ENCODE results near the gene MYCBPAP. TPM values are rescaled to one million over a fixed set of nuclear protein-coding genes. Genes with fewer than 3 reads are reported as not detected.

MYCBPAP gene
- total RNA-seq, 4 donors from 2014 or later: not detected

DNA sequence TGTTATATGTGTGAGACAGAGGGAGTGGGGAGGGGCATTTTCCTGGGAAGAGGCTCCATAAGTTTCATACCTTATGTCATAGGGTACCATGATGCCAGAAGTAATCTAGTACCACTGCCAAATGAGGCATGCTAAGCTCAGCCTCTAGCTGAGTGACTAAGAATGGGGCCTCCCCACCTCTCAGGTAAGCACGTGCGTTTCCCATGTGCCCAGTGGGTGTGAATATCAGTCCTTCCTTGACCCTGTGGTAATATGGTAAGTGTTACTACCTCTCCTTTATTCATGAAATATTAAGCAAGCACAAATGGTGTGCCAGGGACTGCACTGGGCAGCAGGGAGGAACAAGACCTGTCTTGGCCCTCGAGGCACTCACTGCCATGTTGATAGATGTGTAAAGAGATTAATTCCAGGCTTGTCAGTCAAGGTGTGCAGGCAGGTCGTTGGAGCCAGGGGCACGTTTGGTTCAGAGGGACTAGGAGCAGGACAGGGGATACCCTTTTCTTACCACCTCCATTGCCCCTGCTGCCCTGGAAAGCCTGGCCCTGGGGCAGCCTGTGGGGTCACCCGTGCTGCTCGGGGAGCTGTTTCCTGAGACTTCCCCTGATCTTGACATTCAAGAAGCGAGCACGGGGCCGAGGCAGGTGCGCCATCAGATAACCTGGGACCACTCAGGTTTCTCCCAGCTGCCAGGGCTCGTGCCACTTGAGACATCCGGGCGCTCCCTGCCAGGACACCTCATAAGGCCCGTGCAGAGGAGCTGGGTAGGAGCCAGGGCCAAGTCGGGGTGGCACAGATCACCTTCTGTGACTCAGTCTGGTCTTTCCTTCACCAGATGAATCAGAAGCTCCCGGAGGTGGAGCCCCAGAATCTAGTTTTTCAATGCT is 20.8 kb upstream of the MYCBPAP start:
- no peaks in the 10 kb centered on the region for H3K9me3 ChIP-seq
- H3K4me1 ChIP-seq: peaks cover 4 to 9% of the 10 kb centered on the region in 2 donors
- H3K36me3 ChIP-seq: peaks cover 0 to 36% of the 10 kb centered on the region in 2 donors
- DNase-seq (peak; percentile 53 to 69), ATAC-seq (peak; percentile 53 to 67)
- in situ Hi-C loops (cut with MboI; ENCODE audit: low sequenced_read_pairs in 4 of 4) (loop anchor here in 3 of 4 donors (5.0 to 25.0 kb wide), 3 partner anchors 100 to 217 kb away; partner anchors contain the start of genes ANKRD40 (in 1 of the 3) and LRRC59 (in 1 of the 3)), intact Hi-C loops (cut with DNase I; ENCODE audit: low total_unique reads) (loop anchor here (10.0 kb wide), 1 partner anchor 217 kb away; the partner anchor contains the start of gene ANKRD40)
- H3K4me3 ChIP-seq: no peak overlapping the region
- peak overlapping the region in 3 of 4 donors; percentile 5 to 67 (median 55) for H3K27ac ChIP-seq
- no peaks in the 10 kb centered on the region for H3K27me3 ChIP-seq
- TF ChIP-seq, protein P1, sequence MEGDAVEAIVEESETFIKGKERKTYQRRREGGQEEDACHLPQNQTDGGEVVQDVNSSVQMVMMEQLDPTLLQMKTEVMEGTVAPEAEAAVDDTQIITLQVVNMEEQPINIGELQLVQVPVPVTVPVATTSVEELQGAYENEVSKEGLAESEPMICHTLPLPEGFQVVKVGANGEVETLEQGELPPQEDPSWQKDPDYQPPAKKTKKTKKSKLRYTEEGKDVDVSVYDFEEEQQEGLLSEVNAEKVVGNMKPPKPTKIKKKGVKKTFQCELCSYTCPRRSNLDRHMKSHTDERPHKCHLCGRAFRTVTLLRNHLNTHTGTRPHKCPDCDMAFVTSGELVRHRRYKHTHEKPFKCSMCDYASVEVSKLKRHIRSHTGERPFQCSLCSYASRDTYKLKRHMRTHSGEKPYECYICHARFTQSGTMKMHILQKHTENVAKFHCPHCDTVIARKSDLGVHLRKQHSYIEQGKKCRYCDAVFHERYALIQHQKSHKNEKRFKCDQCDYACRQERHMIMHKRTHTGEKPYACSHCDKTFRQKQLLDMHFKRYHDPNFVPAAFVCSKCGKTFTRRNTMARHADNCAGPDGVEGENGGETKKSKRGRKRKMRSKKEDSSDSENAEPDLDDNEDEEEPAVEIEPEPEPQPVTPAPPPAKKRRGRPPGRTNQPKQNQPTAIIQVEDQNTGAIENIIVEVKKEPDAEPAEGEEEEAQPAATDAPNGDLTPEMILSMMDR (IDR thresholded peaks at IDR 0.05 in 4 of 5, conservative IDR thresholded peaks at IDR 0.05 in 1 of 5): no peak
- no peak for TF ChIP-seq POLR2A (IDR thresholded peaks at IDR 0.05)

DNA sequence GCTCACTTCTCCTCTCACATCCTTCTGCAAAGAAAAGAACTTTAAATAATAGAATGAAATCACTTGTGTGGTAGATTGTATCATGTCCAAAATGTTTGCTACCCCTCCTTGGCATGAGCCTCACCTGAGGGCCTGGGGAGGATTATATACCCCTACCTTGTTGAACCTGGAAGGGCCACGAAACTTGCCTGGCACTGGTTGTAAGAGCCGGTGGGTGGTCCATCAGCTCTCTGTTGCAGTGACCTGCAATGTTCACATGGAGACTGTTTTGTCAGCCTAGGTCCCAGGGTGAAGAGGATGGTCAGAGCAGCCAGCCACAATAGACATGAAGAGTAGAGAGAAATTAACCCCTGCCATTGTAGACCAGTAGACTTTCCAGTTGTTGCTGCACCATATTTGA is 19.4 kb upstream of the MYCBPAP start:
- intact Hi-C loops (cut with DNase I; ENCODE audit: low total_unique reads): loop anchor here (10.0 kb wide), 1 partner anchor 216 kb away; the partner anchor contains the start of gene ANKRD40
- H3K36me3 ChIP-seq: peaks cover 0 to 29% of the 10 kb centered on the region in 2 donors
- no peak overlapping the region for H3K27ac ChIP-seq
- H3K4me3 ChIP-seq: no peak overlapping the region
- H3K4me1 ChIP-seq: no peaks in the 10 kb centered on the region
- DNase-seq: no peak
- TF ChIP-seq, protein P1 (IDR thresholded peaks at IDR 0.05 in 4 of 5, conservative IDR thresholded peaks at IDR 0.05 in 1 of 5): no peak
- TF ChIP-seq POLR2A (IDR thresholded peaks at IDR 0.05): no peak
- in situ Hi-C loops (cut with MboI; ENCODE audit: low sequenced_read_pairs in 4 of 4): loop anchor here in 3 of 4 donors (5.0 to 25.0 kb wide), 3 partner anchors 102 to 216 kb away; partner anchors contain the start of genes ANKRD40 (in 1 of the 3) and LRRC59 (in 1 of the 3)
- ATAC-seq: no peak
- no peaks in the 10 kb centered on the region for H3K27me3 ChIP-seq
- no peaks in the 10 kb centered on the region for H3K9me3 ChIP-seq

DNA sequence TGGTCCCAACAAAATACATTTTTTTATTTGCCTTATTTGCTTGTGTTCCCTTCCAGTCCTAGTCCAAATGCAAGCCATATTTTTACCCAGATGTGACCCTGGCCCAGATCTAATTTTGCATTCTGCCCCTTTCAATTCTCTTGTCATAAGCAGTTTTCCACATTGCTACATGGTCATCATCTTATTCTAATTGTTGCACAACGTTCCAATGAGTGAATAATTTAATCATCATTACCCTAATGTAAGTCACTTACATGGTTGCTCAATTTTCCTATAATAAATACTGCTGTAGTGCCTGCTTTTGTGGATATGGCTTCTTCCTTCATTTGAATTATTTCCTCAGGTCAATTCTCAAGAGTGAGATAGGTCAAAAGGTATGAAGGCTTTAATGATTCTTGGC is 16.7 kb upstream of the MYCBPAP start:
- Histone ChIP-seq H3K9me3 (no peaks in the 10 kb centered on the region), H3K27ac (no peak overlapping the region), H3K27me3 (no peaks in the 10 kb centered on the region), H3K4me3 (no peak overlapping the region), H3K36me3 (peaks cover 0 to 8% of the 10 kb centered on the region in 2 donors), H3K4me1 (no peaks in the 10 kb centered on the region)
- intact Hi-C loops (cut with DNase I; ENCODE audit: low total_unique reads) (no loop called here), in situ Hi-C loops (cut with MboI; ENCODE audit: low sequenced_read_pairs in 4 of 4) (loop anchor here in 1 of 4 donors (25.0 kb wide), 1 partner anchor 104 kb away; the partner anchor contains the start of gene LRRC59)
- TF ChIP-seq, protein P1 (IDR thresholded peaks at IDR 0.05 in 4 of 5, conservative IDR thresholded peaks at IDR 0.05 in 1 of 5): no peak
- TF ChIP-seq POLR2A (IDR thresholded peaks at IDR 0.05): no peak
- DNase-seq (no peak), ATAC-seq (no peak)

DNA sequence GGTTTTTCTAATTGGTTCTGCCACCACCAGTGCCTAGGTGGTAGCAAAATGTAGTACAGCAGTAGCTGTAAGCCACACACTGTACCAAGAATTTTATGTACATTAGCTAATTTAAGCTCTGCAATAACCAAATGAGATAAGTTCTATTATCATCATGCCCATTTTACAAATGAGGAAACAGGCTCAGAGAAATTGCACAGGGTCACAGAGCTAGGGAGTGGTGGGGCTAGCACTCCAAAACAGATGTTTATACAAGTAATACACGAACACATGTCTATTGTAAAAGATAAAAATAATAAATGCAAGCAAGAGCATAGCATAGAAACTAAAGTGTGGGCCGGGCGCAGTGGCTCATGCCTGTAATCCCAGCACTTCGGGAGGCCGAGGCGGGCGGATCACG is 16.0 kb upstream of the MYCBPAP start:
- ATAC-seq: no peak

More for the DNA sequence above, 16.0 kb upstream of the MYCBPAP start:
- intact Hi-C loops (cut with DNase I; ENCODE audit: low total_unique reads): no loop called here
- H3K4me1 ChIP-seq: no peaks in the 10 kb centered on the region
- no peak overlapping the region for H3K4me3 ChIP-seq
- DNase-seq: no peak
- in situ Hi-C loops (cut with MboI; ENCODE audit: low sequenced_read_pairs in 4 of 4): loop anchor here in 1 of 4 donors (25.0 kb wide), 1 partner anchor 105 kb away; the partner anchor contains the start of gene LRRC59
- H3K9me3 ChIP-seq: no peaks in the 10 kb centered on the region
- TF ChIP-seq, protein P1 (IDR thresholded peaks at IDR 0.05 in 4 of 5, conservative IDR thresholded peaks at IDR 0.05 in 1 of 5): no peak
- TF ChIP-seq POLR2A (IDR thresholded peaks at IDR 0.05): no peak
- peaks cover 0 to 4% of the 10 kb centered on the region in 2 donors for H3K36me3 ChIP-seq
- no peak overlapping the region for H3K27ac ChIP-seq
- H3K27me3 ChIP-seq: no peaks in the 10 kb centered on the region
